Measurements from ENCODE around the gene GLYATL1.

The GLYATL1 gene

DNA sequence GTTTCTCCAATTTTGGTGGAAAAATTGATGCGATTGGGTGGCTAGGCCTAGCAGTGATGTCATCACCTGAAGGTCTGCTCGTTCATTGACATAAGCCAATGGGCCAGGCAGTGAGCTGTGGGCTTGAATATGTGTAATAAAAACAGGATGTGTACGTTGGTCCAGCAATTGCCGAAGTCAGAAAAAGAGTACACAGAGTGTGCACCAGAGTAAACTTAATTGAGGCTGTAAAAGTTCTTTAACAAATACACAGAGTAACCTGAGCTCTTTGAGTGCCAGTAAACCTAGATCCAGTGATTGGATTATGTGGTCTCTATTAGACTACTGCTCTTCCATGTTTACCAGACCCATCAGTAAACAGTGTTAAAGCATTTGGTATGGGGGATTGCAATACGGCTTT, 13.0 kb upstream of the GLYATL1 start:
- TF ChIP-seq, protein P1, sequence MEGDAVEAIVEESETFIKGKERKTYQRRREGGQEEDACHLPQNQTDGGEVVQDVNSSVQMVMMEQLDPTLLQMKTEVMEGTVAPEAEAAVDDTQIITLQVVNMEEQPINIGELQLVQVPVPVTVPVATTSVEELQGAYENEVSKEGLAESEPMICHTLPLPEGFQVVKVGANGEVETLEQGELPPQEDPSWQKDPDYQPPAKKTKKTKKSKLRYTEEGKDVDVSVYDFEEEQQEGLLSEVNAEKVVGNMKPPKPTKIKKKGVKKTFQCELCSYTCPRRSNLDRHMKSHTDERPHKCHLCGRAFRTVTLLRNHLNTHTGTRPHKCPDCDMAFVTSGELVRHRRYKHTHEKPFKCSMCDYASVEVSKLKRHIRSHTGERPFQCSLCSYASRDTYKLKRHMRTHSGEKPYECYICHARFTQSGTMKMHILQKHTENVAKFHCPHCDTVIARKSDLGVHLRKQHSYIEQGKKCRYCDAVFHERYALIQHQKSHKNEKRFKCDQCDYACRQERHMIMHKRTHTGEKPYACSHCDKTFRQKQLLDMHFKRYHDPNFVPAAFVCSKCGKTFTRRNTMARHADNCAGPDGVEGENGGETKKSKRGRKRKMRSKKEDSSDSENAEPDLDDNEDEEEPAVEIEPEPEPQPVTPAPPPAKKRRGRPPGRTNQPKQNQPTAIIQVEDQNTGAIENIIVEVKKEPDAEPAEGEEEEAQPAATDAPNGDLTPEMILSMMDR (IDR thresholded peaks at IDR 0.05; ENCODE audit: low read depth, low read length): no peak
- no peak for DNase-seq (ENCODE audit: extremely low read depth, low read depth)

DNA sequence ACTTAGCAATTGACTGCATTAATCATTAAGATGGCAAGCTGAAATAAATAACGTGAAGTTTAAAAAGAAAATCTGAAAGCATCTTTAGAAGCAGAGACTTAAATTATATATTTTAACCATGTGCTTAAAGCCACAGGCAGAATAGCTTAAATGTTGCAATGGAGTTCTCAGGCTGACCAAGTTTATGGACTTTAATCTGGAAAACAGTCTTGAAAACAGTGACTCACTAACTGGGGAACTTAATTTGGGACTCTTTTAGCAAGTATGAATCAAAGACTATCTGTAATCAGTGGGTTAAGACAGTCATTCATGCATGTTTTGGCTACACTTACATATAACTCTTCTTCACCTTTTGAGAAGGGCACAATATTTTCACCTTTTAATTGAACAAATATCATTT, 12.6 kb upstream of the GLYATL1 start:
- TF ChIP-seq, protein P1 (IDR thresholded peaks at IDR 0.05; ENCODE audit: low read depth, low read length): no peak
- no peak for DNase-seq (ENCODE audit: extremely low read depth, low read depth)

DNA sequence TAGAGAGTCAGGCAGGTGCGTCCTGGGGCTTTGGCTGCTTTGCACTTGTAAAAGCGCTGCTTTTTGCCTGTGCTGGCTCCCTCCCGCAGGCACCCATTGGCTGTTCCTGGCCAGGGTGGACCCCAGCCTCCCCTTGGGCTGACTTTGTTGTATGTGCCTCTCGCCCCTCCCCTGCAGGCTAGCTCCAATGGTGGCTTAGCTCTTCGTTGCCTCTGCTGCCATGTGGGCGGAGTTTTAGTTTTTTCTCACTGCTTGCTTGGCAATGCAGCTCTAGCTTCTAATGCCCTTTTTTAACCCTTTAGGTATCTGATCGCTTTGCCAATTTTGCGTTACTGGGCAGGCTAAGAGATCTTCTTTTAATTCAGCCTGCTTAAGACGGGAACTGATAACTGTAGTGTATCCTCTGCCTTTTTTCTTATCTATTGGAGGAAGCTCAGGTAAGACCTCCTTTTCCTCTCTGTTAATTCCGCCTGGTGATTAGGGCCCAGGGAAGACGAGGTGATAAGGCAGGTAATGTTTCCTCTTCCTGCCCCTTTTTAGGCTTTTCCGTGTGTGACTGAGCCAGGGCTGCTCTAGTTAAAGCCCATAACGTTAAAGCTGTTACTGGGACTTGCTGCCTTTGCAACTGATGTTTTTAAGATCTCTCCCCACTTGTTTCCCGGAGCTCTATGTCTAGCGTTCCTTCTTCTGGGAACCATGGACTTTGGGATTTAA, 11.7 kb upstream of the GLYATL1 start:
- TF ChIP-seq, protein P1 (IDR thresholded peaks at IDR 0.05; ENCODE audit: low read depth, low read length): no peak
- DNase-seq (ENCODE audit: extremely low read depth, low read depth): no peak

DNA sequence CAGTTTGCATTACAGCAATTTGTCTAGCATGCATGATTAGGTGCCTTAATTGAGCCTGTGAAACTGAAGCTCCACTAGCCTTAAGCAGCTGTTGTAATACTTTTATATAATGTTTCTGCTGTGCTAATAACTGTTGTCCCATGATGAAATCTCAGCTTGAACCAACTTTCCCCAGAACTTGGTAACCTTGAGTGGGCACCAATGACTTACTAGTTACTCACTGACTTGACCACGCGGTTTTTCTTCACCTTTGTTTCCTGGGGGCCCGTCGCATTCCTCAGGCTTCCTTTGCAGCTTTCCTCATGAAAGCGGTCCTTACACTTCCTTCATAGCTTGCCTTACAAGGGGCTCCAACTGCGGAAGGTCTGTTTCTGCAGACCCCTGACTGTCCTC, 11.2 kb upstream of the GLYATL1 start:
- no peak for DNase-seq (ENCODE audit: extremely low read depth, low read depth)
- TF ChIP-seq, protein P1 (IDR thresholded peaks at IDR 0.05; ENCODE audit: low read depth, low read length): no peak

DNA sequence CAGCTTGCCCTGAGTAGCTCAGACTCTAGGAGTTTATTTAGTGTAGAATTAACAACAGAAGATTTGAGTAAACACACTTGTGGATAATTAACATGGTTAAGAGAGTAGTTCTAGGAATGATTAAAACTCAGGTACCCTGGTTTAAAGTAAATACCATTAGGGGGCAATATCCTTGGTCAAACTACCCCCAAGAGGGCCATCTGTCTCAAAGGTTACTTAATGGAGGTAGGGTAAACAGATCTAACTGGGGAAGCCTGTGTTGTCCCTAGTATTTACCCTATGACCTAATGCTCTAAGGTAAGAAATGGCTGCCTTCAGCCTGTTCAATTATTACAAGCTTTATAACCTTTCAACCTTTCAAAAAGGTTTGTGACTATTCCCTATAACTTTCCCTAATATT, 10.6 kb upstream of the GLYATL1 start:
- DNase-seq (ENCODE audit: extremely low read depth, low read depth): no peak
- TF ChIP-seq, protein P1 (IDR thresholded peaks at IDR 0.05; ENCODE audit: low read depth, low read length): no peak

DNA sequence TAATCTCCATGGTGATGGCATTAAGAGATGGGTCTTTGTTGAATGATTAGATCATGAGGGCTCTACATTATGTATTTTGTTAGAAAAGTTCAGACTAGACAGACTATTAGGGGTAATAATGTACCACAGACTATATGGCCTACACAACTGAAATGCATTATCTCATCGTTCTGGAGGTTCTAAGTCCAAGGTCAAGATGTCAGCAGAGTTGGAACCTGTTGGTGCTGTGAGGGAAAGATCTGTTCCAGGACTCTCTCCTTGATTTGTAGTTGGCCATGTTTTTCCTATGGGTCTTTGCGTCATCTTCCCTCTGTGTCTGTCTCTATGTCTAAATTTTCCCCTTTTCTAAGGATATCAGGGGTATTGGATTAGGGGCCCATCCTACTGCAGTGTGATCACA, 8.4 kb upstream of the GLYATL1 start:
- TF ChIP-seq, protein P1 (IDR thresholded peaks at IDR 0.05; ENCODE audit: low read depth, low read length): no peak
- no peak for DNase-seq (ENCODE audit: extremely low read depth, low read depth)

DNA sequence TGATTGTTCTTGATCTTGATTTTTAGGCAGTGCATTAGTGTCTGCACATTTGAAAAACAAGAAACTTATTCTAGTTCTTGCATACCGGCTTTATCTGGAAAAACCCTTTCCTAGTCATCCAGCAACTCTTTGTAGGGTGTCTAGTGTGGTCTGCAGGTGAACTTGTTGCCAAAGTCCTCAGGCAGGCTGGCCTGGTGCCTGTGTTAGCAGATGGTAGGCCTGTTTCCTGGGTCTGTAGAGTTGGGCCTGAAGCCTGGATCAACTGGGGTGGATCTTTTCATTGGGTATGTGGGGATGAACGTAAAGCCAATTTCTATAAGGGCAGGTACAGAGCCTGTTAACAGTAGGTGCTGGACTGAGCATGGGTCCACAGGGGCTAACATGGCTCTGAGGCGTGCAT, 5.6 kb upstream of the GLYATL1 start:
- no peak for DNase-seq (ENCODE audit: extremely low read depth, low read depth)

More for the DNA sequence above, 5.6 kb upstream of the GLYATL1 start:
- TF ChIP-seq, protein P1 (IDR thresholded peaks at IDR 0.05; ENCODE audit: low read depth, low read length): no peak

Data from AG09319 (cell line).